ENCODE data around the gene CALML6. TPM values are rescaled to one million over a fixed set of nuclear protein-coding genes. Genes with fewer than 3 reads are reported as not detected.

CALML6 gene
- total RNA-seq, 1 experiment from 2014 or later = 0.28 TPM

DNA sequence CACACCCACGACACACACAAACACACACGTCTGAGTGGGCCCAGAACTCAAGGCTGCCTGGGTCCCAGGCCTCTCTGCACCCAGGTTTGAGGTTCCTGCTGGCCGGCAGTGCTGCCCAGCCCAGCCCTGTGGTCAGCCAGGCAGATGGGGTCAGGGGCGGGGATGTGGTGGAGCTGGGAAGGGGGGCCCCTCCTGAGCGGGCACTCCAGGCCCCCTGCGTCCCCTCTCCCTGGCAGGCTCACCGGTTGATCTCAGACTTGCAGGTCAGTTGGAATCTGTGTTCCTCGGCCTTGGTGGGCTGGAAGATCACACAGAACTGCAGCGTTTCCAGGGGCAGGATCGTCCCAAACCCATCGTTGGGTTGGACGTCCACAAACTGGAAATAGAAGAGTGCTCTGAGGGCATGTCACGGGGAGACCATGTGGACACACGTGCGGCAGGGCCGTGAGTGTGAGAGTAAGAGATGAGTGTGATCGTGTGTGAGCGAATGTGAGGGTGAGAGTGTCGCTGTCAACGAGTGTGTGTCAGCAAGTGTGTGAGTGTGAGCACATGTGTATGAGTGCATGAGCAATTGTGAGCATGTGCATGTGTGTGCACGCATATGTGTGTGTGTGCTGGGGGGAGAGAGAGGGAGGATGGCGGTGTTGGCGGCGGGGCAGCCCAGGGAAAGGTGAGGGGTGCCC lies 23.7 kb downstream of the CALML6 start:
- Histone ChIP-seq H3K36me3 (ENCODE audit: insufficient read depth, low read length, poor library complexity, severe bottlenecking) (no peaks in the 10 kb centered on the region), H3K4me1 (ENCODE audit: insufficient read depth, low read length, poor library complexity, severe bottlenecking) (no peaks in the 10 kb centered on the region), H3K9me3 (ENCODE audit: low read depth, low read length, poor library complexity, severe bottlenecking) (no peaks in the 10 kb centered on the region), H3K4me3 (ENCODE audit: low read depth, low read length, poor library complexity, severe bottlenecking) (no peak overlapping the region), H3K27me3 (replicated peaks; ENCODE audit: insufficient read depth, low read depth, low read length, poor library complexity) (no peaks in the 10 kb centered on the region), H3K27ac (ENCODE audit: low read depth, low read length, poor library complexity, severe bottlenecking) (no peak overlapping the region)
- intact Hi-C loops (cut with micrococcal nuclease; ENCODE audit: unreplicated experiment) = no loop called here
- POLR2A ChIA-PET (ENCODE audit: low non-redundant PET) = no interaction called here
- BruUV-seq (replicated peaks) = no TSS peak
- TF ChIP-seq, protein P1, sequence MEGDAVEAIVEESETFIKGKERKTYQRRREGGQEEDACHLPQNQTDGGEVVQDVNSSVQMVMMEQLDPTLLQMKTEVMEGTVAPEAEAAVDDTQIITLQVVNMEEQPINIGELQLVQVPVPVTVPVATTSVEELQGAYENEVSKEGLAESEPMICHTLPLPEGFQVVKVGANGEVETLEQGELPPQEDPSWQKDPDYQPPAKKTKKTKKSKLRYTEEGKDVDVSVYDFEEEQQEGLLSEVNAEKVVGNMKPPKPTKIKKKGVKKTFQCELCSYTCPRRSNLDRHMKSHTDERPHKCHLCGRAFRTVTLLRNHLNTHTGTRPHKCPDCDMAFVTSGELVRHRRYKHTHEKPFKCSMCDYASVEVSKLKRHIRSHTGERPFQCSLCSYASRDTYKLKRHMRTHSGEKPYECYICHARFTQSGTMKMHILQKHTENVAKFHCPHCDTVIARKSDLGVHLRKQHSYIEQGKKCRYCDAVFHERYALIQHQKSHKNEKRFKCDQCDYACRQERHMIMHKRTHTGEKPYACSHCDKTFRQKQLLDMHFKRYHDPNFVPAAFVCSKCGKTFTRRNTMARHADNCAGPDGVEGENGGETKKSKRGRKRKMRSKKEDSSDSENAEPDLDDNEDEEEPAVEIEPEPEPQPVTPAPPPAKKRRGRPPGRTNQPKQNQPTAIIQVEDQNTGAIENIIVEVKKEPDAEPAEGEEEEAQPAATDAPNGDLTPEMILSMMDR (conservative IDR thresholded peaks at IDR 0.05; ENCODE audit: low read depth, low read length) = no peak
- CTCF ChIA-PET = no interaction called here
- DNase-seq (ENCODE audit: low spot score) = no peak

DNA sequence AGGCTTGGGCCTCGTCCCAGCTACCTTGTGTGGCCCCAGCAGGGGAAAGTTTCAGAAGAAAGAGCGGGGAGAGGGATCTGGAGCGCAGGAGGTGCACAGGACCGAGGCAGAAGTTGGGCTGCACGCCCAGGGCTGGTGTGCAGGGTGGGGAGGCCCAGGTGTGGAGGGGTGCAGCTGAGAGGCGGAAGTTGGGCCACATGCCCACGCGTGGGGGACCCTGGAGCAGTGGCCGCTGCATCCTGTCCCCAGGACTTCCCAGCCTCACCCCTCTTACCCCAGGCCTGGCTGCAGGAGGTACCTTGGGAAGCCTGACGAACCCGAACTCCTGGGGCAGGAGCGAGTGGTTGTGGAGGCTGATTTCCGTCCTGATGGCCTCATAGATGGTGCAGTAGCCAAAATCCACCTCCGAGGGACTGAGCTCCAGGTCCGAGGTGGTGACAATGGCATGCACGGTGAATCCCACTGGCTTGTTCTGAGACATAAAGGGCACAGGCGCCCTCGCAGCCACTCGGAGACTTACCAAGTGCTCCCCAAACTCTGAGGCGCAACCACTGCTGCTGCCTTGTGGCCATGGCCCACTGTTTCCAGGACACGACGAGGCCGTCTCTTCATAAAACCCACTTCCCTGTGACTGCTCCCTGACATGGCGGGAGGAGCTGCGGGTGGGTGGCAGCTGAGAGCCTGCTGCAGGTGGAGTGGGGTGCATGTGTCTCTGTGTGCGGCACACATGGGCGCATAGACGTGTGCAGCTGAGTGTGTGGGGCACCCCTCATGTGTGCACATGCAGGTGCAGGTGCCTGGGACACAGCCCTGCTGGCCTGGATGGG lies 24.4 kb downstream of the CALML6 start:
- intact Hi-C loops (cut with micrococcal nuclease; ENCODE audit: unreplicated experiment) = no loop called here
- Histone ChIP-seq H3K4me1 (ENCODE audit: insufficient read depth, low read length, poor library complexity, severe bottlenecking) (no peaks in the 10 kb centered on the region), H3K27me3 (replicated peaks; ENCODE audit: insufficient read depth, low read depth, low read length, poor library complexity) (no peaks in the 10 kb centered on the region), H3K36me3 (ENCODE audit: insufficient read depth, low read length, poor library complexity, severe bottlenecking) (no peaks in the 10 kb centered on the region), H3K9me3 (ENCODE audit: low read depth, low read length, poor library complexity, severe bottlenecking) (no peaks in the 10 kb centered on the region), H3K27ac (ENCODE audit: low read depth, low read length, poor library complexity, severe bottlenecking) (no peak overlapping the region), H3K4me3 (ENCODE audit: low read depth, low read length, poor library complexity, severe bottlenecking) (no peak overlapping the region)
- DNase-seq (ENCODE audit: low spot score) = no peak
- POLR2A ChIA-PET (ENCODE audit: low non-redundant PET) = no interaction called here
- no peak for TF ChIP-seq EZH2 (IDR thresholded peaks at IDR 0.05; ENCODE audit: borderline replicate concordance, low read depth, low read length, poor library complexity, severe bottlenecking)
- TF ChIP-seq, protein P1 (conservative IDR thresholded peaks at IDR 0.05; ENCODE audit: low read depth, low read length) = no peak
- CTCF ChIA-PET = no interaction called here
- no TSS peak for BruUV-seq (replicated peaks)

DNA sequence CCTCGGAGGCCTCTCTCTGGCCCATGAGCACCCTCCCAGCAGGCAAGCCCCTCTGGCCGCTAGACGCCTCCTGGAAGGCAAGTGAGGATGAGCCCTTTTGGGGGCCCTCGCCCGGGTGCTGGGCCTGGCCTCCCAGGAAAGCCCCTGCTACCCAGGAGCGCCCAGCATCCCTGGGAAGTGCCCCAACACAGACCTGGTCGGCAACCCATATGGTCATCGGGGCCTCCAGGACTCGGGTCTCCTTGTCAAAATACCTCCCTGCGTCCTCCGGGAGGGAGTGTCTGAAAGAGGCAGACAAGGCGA lies 25.0 kb downstream of the CALML6 start:
- no peaks in the 10 kb centered on the region for H3K27me3 ChIP-seq (replicated peaks; ENCODE audit: insufficient read depth, low read depth, low read length, poor library complexity)
- intact Hi-C loops (cut with micrococcal nuclease; ENCODE audit: unreplicated experiment) = no loop called here
- no peak overlapping the region for H3K27ac ChIP-seq (ENCODE audit: low read depth, low read length, poor library complexity, severe bottlenecking)
- ChIA-PET CTCF (no interaction called here), POLR2A (ENCODE audit: low non-redundant PET) (no interaction called here)
- no peak overlapping the region for H3K4me3 ChIP-seq (ENCODE audit: low read depth, low read length, poor library complexity, severe bottlenecking)
- H3K9me3 ChIP-seq (ENCODE audit: low read depth, low read length, poor library complexity, severe bottlenecking) = no peaks in the 10 kb centered on the region
- H3K36me3 ChIP-seq (ENCODE audit: insufficient read depth, low read length, poor library complexity, severe bottlenecking) = no peaks in the 10 kb centered on the region
- no peak for DNase-seq (ENCODE audit: low spot score)
- TF ChIP-seq, protein P1 (conservative IDR thresholded peaks at IDR 0.05; ENCODE audit: low read depth, low read length) = no peak
- no peak for TF ChIP-seq EZH2 (IDR thresholded peaks at IDR 0.05; ENCODE audit: borderline replicate concordance, low read depth, low read length, poor library complexity, severe bottlenecking)
- H3K4me1 ChIP-seq (ENCODE audit: insufficient read depth, low read length, poor library complexity, severe bottlenecking) = no peaks in the 10 kb centered on the region
- BruUV-seq (replicated peaks) = no TSS peak
